ENCODE results near the gene LUC7L2. TPM values are rescaled to one million over a fixed set of nuclear protein-coding genes. Genes with fewer than 3 reads are reported as not detected.

Gene LUC7L2
- total and polyA plus RNA-seq, 9 of the 15 experiments (the other 6 are each of a cell fraction or from before 2014, with no cell fraction given), result 56.1 to 207 (median 141) TPM

GRCh38 chr7:139340037-139340807 is 19.5 kb upstream of the LUC7L2 start:
- no peaks in the 10 kb centered on the region for H3K27me3 ChIP-seq (ENCODE audit: control insufficient read depth in 2 of 2, insufficient read depth in 2 of 2, low read length in 2 of 2)
- FAIRE-seq, result peak; percentile 98
- TF ChIP-seq, protein P1, sequence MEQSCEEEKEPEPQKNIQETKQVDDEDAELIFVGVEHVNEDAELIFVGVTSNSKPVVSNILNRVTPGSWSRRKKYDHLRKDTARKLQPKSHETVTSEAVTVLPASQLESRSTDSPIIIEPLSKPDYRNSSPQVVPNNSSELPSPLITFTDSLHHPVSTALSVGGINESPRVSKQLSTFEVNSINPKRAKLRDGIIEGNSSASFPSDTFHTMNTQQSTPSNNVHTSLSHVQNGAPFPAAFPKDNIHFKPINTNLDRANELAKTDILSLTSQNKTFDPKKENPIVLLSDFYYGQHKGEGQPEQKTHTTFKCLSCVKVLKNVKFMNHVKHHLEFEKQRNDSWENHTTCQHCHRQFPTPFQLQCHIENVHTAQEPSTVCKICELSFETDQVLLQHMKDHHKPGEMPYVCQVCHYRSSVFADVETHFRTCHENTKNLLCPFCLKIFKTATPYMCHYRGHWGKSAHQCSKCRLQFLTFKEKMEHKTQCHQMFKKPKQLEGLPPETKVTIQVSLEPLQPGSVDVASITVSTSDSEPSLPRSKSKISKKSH (CRISPR knock-in tag; IDR thresholded peaks at IDR 0.05), result peak; percentile 85
- TF ChIP-seq THRAP3 (IDR thresholded peaks at IDR 0.05; ENCODE audit: borderline replicate concordance) (peak; percentile 99; the same call in 1 of the 2 replicates), ZNF778 (CRISPR knock-in tag; IDR thresholded peaks at IDR 0.05) (no peak), FIP1L1 (IDR thresholded peaks at IDR 0.05; ENCODE audit: low read depth, low read length, poor library complexity, severe bottlenecking) (peak; percentile 91), SMARCA5 (IDR thresholded peaks at IDR 0.05) (peak; percentile 99), CEBPG (CRISPR knock-in tag; IDR thresholded peaks at IDR 0.05) (peak; percentile 94), CEBPG (tag; conservative IDR thresholded peaks at IDR 0.05 in 1 of 2, IDR thresholded peaks at IDR 0.05 in 1 of 2) (peak; percentile 92 to 96), HNRNPH1 (optimal IDR thresholded peaks at IDR 0.05; ENCODE audit: low read depth, low read length) (no peak), BRCA1 (IDR thresholded peaks at IDR 0.05) (no peak), BRCA1 (CRISPR knock-in tag; IDR thresholded peaks at IDR 0.05) (no peak; the same call in 1 of the 2 replicates), ARID3A (IDR thresholded peaks at IDR 0.05; ENCODE audit: borderline replicate concordance, low read depth, low read length) (peak; percentile 63; the same call in 1 of the 2 replicates), ZC3H4 (CRISPR knock-in tag; IDR thresholded peaks at IDR 0.05; ENCODE audit: borderline replicate concordance) (no peak), FOXA1 (IDR thresholded peaks at IDR 0.05; ENCODE audit: borderline replicate concordance) (no peak), LEF1 (IDR thresholded peaks at IDR 0.05) (peak; percentile 51)
- TF ChIP-seq, protein P2, sequence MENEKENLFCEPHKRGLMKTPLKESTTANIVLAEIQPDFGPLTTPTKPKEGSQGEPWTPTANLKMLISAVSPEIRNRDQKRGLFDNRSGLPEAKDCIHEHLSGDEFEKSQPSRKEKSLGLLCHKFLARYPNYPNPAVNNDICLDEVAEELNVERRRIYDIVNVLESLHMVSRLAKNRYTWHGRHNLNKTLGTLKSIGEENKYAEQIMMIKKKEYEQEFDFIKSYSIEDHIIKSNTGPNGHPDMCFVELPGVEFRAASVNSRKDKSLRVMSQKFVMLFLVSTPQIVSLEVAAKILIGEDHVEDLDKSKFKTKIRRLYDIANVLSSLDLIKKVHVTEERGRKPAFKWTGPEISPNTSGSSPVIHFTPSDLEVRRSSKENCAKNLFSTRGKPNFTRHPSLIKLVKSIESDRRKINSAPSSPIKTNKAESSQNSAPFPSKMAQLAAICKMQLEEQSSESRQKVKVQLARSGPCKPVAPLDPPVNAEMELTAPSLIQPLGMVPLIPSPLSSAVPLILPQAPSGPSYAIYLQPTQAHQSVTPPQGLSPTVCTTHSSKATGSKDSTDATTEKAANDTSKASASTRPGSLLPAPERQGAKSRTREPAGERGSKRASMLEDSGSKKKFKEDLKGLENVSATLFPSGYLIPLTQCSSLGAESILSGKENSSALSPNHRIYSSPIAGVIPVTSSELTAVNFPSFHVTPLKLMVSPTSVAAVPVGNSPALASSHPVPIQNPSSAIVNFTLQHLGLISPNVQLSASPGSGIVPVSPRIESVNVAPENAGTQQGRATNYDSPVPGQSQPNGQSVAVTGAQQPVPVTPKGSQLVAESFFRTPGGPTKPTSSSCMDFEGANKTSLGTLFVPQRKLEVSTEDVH (IDR thresholded peaks at IDR 0.05; ENCODE audit: low read depth, partially characterized antibody), result peak; percentile 93

More at GRCh38 chr7:139340037-139340807, 19.5 kb upstream of the LUC7L2 start:
- Histone ChIP-seq H3K27ac (ENCODE audit: extremely low read depth, low read depth, low read length) (peak overlapping the region; percentile 99), H3K36me3 (ENCODE audit: control insufficient read depth, insufficient read depth, low read length) (peaks cover 12% of the 10 kb centered on the region; the same call in 1 of the 3 replicates), H3K4me3 (peak overlapping the region; percentile 81), H4K20me1 (replicated peaks; ENCODE audit: control insufficient read depth, insufficient read depth, low read length) (no peaks in the 10 kb centered on the region), H3K9me3 (replicated peaks; ENCODE audit: control insufficient read depth, insufficient read depth, low read depth, low read length) (peaks cover 12% of the 10 kb centered on the region), H3K9me1 (ENCODE audit: control insufficient read depth, insufficient read depth, low read length) (no peaks in the 10 kb centered on the region), H3K4me2 (ENCODE audit: insufficient read depth, low read length) (peak overlapping the region; percentile 96), H3K79me2 (ENCODE audit: control insufficient read depth, insufficient read depth, low read length) (peaks cover 28% of the 10 kb centered on the region), H3K4me1 (replicated peaks in 1 of 2; ENCODE audit: control insufficient read depth in 2 of 2, insufficient read depth in 2 of 2, low read length in 2 of 2) (peaks cover 4% of the 10 kb centered on the region in 2 experiments; a peak in 2 of 5 replicates), H3K9ac (ENCODE audit: insufficient read depth in 1 of 2, low read depth in 2 of 2, low read length in 2 of 2) (peak overlapping the region; percentile 100), H2AFZ (ENCODE audit: low read depth, low read length) (peak overlapping the region; percentile 98)
- no TSS peak for BruUV-seq (replicated peaks)
- ChIA-PET CTCF (ENCODE audit: low intra/inter-chr PET ratio) (interaction anchor here (0.6 to 0.7 kb wide), 3 partner anchors 19 to 230 kb away, joined by 3 to 4 read pairs (median 3); no protein-coding TSS in a partner anchor), POLR2A (interaction anchor here (0.6 to 1.9 kb wide), 28 partner anchors 11 to 1008 kb away, joined by 3 to 23 read pairs (median 4); partner anchors contain the start of gene LUC7L2)
- ATAC-seq (peak; percentile 83), DNase-seq (ENCODE audit: extremely low read depth in 1 of 4, low spot score in 3 of 4) (peak; percentile 96 to 100 (median 96))
- WGBS (ENCODE audit: insufficient coverage, low coverage, missing lambda C conversion rate), result 3% methylated on average over 66 of the region's 66 CpGs
- intact Hi-C loops (cut with micrococcal nuclease) (loop anchor here (1.0 to 10.0 kb wide), 7 partner anchors 19 to 323 kb away; partner anchors contain the start of genes LUC7L2, UBN2 and ZC3HAV1), in situ Hi-C loops (cut with MboI) (no loop called here)
